HG03060 (cell line): Measurements from ENCODE around the gene PEX26.
"Not testable (repeated sequence)": the region's sequence is repeated elsewhere in the genome, so short reads cannot be mapped to it uniquely, and the experiment has no call there.

Experiments
- ATAC-seq: cut with Tn5 transposase; IDR thresholded peaks from one replicate; pipeline ENCODE4 v1.9.1; 2021; ENCODE audit warnings: low read depth, moderate number of reproducible peaks; ENCODE audit not compliant: unreplicated experiment

The PEX26 gene

GRCh38 chr22:18114976-18115652 is 37.3 kb downstream of the PEX26 start:
- no peak for ATAC-seq

- ATAC-seq = no peak
These were observed 38.1 kb downstream of the PEX26 start for GRCh38 chr22:18115906-18116371.

- ATAC-seq = no peak
These were observed 38.8 kb downstream of the PEX26 start for GRCh38 chr22:18116634-18117033.

- no peak for ATAC-seq
These were observed 40.6 kb downstream of the PEX26 start for GRCh38 chr22:18118345-18118915.

- ATAC-seq = no peak
These were observed 41.8 kb downstream of the PEX26 start for GRCh38 chr22:18119409-18120110.

GRCh38 chr22:18120857-18121256 is 43.1 kb downstream of the PEX26 start:
- ATAC-seq = no peak

GRCh38 chr22:18121506-18121905 is 43.7 kb downstream of the PEX26 start:
- no peak for ATAC-seq

GRCh38 chr22:18121954-18122554 is 44.3 kb downstream of the PEX26 start:
- ATAC-seq = no peak

- not testable (repeated sequence) for ATAC-seq
These were observed 45.8 kb downstream of the PEX26 start for GRCh38 chr22:18123476-18124025.

GRCh38 chr22:18126606-18127005 is 48.8 kb downstream of the PEX26 start:
- no peak for ATAC-seq

GRCh38 chr22:18130018-18130417 is 52.2 kb downstream of the PEX26 start:
- no peak for ATAC-seq

- no peak for ATAC-seq
These were observed 53.1 kb downstream of the PEX26 start for GRCh38 chr22:18130699-18131429.

- no peak for ATAC-seq
These were observed 55.7 kb downstream of the PEX26 start for GRCh38 chr22:18133452-18133851.

- no peak for ATAC-seq
These were observed 59.0 kb downstream of the PEX26 start for GRCh38 chr22:18136563-18137320.

GRCh38 chr22:18141004-18141403 is 63.2 kb downstream of the PEX26 start:
- ATAC-seq = not testable (repeated sequence)

- no peak for ATAC-seq
These were observed 66.3 kb downstream of the PEX26 start for GRCh38 chr22:18144105-18144504.

- no peak for ATAC-seq
These were observed 68.0 kb downstream of the PEX26 start for GRCh38 chr22:18145676-18146388.

GRCh38 chr22:18146389-18146753 is 68.6 kb downstream of the PEX26 start:
- ATAC-seq = no peak

- no peak for ATAC-seq
These were observed 70.0 kb downstream of the PEX26 start for GRCh38 chr22:18147791-18148190.
